GM12874 (cell line): ENCODE results near the gene KCNN1.

ENCODE experiments used
- CTCF ChIP-seq: IDR thresholded peaks from 2 replicates; pipeline ENCODE4 v1.5.1; 2011; ENCODE audit warnings: low read depth, mild to moderate bottlenecking, control low read depth, low read length, moderate library complexity; ENCODE audit not compliant: insufficient read depth

Gene KCNN1

GRCh38 chr19:18000915-18001776 is 34.2 kb downstream of the KCNN1 start:
- no peak for TF ChIP-seq CTCF

GRCh38 chr19:18001777-18002345 is 35.0 kb downstream of the KCNN1 start:
- TF ChIP-seq CTCF = no peak

GRCh38 chr19:18002347-18002850 is 35.5 kb downstream of the KCNN1 start:
- no peak for TF ChIP-seq CTCF

- TF ChIP-seq CTCF = peak; percentile 98
Observed at GRCh38 chr19:18007044-18007916, 40.4 kb downstream of the KCNN1 start.

GRCh38 chr19:18007917-18008673 is 41.2 kb downstream of the KCNN1 start, which contains the start of gene ARRDC2:
TSS of gene ARRDC2 (plus strand) at chr19:18008170. CDS start at chr19:18008311, 141 bp downstream.
- no peak for TF ChIP-seq CTCF

- no peak for TF ChIP-seq CTCF
Observed at GRCh38 chr19:18008814-18009213, 41.9 kb downstream of the KCNN1 start.
